IPS-NIHi7 (cell line): Measurements from ENCODE around the gene STING1.

Source experiments
- DNase-seq: peaks from one replicate; pipeline ENCODE4 v3.0.0; 2012; ENCODE audit warnings: mixed read lengths; ENCODE audit errors: extremely low spot score

Gene STING1

GRCh38 chr5:139468421-139468931 lies 14.1 kb downstream of the STING1 start:
- peak; percentile 66 for DNase-seq

DNA sequence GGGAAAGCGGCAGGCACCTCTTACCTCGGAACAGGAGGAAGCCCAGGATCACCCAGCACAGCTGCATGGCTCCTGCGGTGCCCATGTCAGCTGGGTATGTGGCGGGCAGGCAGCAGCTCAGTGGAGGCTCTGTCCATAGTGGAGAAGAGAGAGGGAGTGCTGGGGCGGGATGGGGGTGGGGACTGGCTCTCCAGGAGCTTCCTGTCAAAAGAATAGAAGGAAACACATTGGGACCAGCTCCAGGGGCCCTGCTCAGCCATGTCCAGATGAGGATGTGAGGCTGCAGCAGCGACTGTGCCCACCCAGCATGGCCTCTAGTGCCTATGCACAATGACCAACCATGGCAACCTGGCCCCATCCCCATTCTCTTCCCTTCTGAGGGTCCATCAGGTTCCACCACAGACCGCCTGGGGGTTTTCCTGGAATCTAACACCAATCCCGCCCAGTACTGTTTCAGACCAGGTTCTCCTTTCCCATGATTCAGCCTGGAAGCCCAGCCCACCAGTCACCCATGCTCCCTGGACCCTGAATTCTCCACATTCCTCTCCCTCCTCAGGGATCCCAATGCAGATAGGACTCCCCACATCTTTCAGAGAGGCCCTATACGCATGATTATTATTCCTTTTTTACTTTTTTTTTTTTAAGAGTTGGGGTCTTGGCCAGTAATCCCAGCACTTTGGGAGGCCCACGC lies 19.8 kb downstream of the STING1 start, which contains the start of gene ECSCR:
TSS of gene ECSCR (minus strand) at position 158 of the 691 bp plus-strand sequence. CDS start at position 85, 73 bp downstream.
- DNase-seq, result peak; percentile 55

DNA sequence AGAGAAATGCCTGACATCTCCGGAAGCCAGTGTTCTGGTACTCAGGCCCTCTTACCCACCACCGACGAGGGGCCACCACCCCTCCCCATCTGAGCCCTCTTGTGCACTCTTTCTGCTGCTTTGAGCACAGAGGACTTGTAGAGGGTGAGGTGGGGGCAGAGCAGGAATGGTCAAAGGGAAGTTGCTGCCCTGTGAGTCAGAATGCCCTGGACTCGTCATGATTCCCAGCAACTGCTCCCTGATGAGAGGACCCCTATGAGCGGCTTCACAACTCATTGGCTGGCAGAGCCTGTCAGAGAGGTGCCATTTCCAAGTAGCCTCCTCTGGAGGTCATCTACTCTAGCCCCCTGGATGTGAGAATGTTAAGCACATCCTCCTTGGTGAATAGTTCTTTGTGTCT lies 20.9 kb downstream of the STING1 start:
- DNase-seq, result peak; percentile 21

DNA sequence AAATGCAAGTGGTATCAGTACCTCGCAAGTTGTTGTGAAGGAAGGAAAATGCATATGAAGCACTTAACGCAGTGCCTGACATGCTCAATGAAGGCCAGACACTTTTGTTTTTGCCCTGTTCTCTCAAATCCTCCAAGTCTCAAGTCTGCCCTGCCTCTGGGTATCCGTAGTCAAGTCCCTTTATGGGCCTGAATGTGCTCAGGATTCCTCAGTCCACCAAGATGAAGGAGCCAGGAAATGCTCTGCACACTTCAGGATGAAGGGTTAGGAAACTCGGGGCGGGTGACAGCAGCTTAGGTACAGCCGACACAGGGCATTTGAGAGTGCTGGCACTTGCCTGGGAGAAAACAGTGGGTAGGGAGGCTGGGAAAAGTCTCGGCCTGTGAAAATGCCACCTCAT lies 21.4 kb downstream of the STING1 start:
- DNase-seq, result peak; percentile 8

DNA sequence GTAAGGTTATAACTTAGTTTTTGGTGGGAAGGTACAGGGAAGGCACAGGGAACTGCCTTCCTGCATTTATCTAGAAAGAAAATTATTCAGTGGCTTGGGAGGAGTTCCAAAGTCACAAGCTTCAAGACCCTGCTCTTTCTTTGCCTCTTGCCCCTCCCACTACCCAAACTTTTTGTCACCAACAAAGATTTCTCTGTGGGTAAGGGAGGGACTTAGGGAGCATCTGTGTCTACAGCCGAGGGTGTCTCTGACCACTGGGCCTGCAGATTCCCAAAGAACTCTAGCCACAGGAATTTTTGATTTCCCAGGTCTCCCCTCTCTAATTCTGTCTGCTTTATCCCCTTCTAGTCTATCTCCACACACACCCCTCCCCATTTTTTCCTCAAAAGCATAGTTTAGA lies 22.1 kb downstream of the STING1 start:
- DNase-seq, result no peak

DNA sequence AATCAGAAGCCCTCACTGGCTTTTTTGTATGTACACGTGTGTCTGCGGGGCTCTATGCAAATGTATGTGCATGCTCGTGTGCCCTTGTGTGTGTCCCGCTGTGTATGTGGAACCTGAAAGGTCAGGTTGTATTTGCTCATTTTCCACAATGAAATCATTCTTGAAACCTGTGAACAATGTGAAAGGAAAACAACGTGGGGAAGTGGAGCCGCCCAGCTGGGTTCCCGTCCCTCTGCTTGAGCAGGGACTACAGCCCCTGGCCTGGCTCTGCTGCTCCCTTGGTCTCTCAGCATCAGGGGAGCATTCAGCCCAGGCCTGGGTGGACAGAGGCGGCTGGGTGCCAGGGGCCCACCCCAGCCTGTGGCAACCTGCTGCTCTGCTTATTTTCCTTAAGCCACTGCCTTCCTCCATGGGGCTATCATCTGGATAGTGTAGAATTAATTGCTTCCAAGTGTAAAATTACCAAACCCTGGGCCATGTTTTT lies 23.1 kb downstream of the STING1 start:
- DNase-seq, result peak; percentile 18

GRCh38 chr5:139458580-139459407 lies 23.8 kb downstream of the STING1 start:
- DNase-seq, result peak; percentile 16

DNA sequence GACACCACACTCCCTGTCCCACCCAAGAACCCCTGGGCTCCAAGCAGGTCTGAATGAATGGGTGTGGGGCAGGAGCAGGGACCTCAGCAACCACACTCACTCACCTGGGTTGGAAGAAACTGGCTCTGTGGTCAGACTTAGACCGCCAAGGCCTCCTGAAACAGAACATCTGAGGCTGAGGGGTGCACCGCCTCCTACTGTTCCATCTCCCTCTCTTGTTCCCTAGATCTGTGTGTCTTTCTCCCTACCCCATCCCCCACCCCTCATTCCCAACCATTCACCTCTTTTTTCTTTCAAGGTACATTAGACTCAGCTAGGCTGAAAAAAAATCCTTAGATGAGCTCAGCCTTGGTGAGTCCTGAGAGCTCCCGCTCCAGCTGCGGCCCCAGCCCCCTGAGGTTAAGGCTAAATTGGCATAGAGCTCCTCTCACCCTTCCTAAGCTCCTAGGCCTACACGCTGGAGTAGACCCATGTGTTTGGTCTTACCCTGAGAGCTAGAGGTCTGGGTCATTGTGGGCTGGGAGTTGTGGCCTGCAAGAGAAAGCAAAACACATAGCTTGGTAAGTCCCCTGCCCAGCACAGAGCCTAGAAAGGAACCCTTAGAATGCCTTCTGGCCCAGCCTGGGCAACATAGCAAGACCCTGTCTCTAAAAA lies 24.8 kb downstream of the STING1 start:
- peak; percentile 9 for DNase-seq

DNA sequence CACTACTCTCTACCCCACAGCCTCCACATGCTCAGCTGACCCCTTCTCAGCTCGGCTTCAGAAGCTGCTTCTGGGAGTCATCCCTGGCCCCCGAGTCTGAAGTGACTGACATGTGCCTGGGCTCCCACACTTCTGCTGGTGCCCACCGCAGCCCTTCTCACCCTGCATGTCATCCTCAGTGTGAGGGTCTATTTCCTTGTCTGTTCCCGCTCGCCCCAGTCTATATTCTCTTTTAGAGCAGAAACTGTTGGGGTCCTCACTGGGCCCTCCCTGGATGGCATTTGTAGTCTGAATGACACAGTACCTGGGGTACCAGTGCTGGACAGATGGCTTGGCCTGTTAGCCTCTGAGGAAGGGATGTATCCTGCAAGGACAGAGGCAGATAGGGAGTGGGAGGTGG lies 25.3 kb downstream of the STING1 start:
- no peak for DNase-seq

DNA sequence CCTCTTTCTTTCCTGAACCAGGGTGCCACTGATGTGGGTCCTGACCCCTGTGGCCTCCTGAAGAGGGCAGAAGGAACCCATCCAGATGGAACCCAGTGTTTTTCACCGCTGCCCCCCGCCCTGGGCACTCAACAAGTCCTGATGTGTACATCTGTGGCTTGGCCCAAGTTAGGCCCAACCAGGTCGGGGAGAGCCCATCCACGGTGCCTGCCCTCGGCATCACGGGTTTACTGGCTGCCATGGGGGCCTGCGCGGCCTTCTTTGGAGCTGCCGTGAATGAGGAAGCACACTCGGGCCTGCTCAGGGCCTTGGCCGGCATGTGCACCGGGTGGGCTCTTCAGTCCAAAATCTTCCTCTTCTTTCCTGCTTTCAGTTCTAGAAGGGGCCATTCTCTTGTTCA lies 25.8 kb downstream of the STING1 start:
- DNase-seq, result no peak

DNA sequence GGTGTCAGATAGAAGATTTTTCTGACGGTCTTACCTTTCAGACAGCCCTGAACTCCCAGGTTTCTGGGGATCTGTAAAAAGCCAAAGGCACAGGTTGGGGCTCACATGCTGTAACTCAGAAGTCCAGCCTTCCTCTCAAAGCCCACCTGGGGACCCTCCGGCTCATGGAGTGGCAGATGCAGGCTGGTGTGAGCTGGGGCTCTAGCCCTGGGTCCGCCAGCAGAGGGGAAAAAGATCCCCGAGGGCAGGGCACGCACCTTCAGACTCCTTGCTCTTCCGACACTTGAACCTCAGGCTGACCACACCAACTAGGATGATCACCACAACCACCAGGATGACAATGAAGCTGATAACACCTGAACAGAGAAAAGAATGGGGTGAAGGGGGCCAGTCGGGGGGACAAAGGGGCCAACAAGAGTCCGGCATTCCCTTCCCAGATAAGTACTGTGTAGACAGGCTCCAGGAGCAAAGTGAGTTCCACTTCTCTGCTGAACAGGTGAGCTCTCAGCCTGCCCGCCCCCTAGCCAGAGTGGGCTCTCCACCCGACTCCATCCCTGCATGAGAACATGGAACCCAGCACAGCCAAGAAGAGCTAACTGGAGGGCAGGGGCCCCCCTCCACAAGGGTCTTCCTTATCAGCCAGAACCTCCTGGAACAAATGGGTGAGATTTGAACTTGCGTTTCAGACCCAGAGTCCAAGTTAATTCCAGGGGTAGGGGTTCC lies 27.8 kb downstream of the STING1 start:
- DNase-seq, result peak; percentile 10

GRCh38 chr5:139453683-139454567 lies 28.6 kb downstream of the STING1 start:
- DNase-seq, result no peak

DNA sequence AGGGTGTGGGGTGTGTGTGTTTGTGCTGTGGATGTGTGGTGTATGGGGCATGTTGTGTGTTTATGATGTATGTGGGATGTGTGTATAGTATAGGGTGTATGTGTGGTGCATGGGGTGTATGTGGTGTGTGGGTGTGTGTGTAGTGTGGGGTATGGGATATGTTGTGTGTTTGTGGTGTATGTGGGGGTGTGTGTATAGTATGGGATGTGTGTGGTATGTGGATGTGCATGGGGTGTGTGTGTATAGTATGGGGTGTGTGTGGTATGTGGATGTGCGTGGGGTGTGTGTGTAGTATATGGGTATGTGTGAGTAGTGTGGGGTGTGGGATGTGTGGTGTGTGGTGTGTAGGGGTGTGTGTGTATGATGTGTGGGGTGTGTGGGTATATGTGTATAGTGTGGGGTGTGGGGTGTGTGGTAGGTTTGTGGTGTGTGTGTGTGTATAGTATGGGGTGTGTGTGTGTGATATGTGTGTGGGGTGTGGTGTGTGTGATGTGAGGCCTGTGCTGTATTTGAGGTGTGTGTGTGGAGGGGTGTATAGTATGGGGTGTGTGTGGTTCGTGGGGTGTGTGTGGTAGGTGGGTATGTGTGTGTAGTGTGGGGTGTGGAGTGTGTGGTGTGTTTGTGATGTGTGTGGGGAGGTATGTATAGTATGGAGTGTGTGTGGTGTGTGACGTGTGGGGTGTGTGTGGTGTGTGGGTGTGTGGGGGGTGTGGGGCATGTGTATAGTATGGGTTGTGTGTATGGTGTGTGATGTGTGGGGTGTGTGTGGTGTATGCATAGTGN lies 30.5 kb downstream of the STING1 start:
- DNase-seq, result no peak

DNA sequence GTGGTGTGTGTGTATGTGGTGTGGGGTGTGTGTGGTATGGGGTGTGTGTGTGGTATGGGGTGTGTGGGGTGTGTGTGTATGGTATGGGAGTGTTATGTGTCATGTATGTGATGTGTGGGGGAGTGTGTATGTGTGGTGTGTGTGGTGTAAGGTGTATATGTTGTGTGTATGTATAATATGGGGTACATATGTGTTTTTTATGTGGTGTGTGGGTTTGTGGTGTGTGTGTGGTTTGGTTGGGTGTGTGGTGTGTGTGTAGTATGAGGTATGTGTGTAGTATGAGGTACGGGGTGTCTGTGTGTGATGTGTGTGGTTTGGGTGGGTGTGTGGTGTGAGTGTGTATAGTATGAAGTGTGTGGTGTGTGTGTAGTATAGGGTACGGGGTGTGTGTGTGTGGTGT lies 31.4 kb downstream of the STING1 start:
- no peak for DNase-seq

DNA sequence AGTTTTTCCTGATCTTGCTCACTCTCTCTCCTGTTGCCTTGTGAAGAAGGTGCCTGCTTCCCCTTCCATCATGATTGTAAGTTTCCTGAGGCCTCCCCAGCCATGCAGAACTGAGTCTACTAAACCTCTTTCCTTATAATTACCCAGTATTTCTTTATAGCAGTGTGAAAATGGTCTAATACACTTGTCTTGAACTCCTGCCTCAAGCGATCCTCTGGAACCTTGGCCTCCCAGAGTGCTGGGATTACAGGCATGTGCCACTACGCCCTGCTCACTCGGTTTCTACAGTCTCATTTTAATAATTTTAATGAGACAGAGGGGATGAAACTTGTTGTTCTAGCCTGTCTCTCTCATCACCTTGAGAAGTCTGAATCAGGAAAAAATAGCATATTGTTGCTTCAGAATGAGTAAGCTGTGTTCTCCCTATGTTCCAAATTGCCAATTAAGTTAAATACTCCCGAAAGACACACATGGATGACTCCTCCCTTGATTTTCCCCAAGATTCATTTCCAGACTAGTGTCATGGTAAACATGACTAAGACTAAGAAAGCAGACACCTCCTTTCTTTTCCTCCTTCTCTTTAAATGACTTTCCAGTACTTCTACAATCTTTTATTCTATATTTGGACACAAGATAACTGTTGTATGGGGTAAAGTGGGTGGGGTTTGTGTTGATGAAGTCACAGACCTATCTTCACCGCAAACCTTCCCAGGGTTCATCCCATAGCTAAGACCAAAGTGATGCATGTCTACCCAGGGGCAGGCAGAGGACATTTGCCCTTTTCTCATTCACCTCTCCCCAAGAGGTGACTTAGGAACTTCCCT lies 35.4 kb downstream of the STING1 start:
- no peak for DNase-seq

DNA sequence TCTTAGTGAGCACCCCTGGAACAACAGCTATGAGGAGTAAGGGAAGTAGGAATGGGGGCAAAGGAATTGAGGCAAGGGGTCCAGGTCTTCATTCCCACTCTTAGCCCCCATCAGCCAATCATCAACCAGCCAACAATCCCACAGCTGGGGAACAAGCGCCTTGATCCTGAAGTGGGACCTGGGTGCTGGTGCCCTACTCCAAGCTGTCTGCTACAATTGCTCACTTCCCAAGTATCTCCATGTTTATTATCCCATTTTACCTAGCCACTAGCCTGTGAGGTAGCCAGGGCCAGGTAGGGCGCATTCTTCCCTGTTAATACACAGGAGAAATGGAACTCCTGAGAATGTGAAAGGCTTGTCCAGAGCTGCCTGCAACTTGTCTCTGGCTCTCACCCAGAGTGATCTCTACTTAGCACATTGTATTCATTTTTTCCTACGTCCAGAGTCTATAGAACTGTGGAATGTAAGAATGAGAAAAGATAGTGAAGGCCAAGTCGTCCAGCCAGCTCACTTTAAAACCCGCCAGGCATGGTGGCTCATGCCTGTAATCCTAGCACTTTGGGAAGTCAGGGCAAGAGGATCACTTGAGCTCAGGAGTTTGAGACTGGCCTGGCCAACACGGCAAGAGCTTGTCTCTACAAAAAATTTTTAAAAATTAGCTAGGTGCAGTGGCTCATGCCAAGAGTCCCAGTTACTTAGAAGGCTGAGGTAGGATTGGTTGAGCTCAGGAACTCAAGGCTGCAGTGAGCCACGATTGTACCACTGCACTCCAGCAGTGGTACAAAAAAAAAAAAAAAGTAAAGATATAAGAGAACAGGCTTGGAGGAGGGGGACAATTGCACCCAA lies 37.0 kb downstream of the STING1 start:
- no peak for DNase-seq

GRCh38 chr5:139443831-139444453 lies 38.6 kb downstream of the STING1 start:
- no peak for DNase-seq
